ENCODE results near the gene AGR2.

GRCh38 chr7:16779051-16779450 is 25.7 kb downstream of the AGR2 start:
- TF ChIP-seq, protein P1, sequence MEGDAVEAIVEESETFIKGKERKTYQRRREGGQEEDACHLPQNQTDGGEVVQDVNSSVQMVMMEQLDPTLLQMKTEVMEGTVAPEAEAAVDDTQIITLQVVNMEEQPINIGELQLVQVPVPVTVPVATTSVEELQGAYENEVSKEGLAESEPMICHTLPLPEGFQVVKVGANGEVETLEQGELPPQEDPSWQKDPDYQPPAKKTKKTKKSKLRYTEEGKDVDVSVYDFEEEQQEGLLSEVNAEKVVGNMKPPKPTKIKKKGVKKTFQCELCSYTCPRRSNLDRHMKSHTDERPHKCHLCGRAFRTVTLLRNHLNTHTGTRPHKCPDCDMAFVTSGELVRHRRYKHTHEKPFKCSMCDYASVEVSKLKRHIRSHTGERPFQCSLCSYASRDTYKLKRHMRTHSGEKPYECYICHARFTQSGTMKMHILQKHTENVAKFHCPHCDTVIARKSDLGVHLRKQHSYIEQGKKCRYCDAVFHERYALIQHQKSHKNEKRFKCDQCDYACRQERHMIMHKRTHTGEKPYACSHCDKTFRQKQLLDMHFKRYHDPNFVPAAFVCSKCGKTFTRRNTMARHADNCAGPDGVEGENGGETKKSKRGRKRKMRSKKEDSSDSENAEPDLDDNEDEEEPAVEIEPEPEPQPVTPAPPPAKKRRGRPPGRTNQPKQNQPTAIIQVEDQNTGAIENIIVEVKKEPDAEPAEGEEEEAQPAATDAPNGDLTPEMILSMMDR (IDR thresholded peaks at IDR 0.05 in 2 of 3, conservative IDR thresholded peaks at IDR 0.05 in 1 of 3; ENCODE audit: control insufficient read depth in 2 of 3, extremely low read depth in 1 of 3, insufficient read depth in 1 of 3, low read depth in 3 of 3, low read length in 3 of 3) = no peak
- TF ChIP-seq RFX5 (IDR thresholded peaks at IDR 0.05; ENCODE audit: low read depth, low read length) (no peak), GATAD2B (conservative IDR thresholded peaks at IDR 0.05; ENCODE audit: low read depth) (no peak), PAX5 (IDR thresholded peaks at IDR 0.05; ENCODE audit: borderline replicate concordance, low read depth, low read length) (no peak), SIN3A (IDR thresholded peaks at IDR 0.05; ENCODE audit: low read depth, low read length) (no peak)

All from GM12878 (cell line).